ENCODE data around the gene ROPN1L.
A peak's percentile ranks its signal among the peaks of the same experiment; 100 is the strongest.

Gene ROPN1L

GRCh38 chr5:10461904-10462555, 20.4 kb downstream of the ROPN1L start:
- H3K4me3 ChIP-seq (ENCODE audit: low read depth, low read length), result no peak overlapping the region
- no peak for DNase-seq (ENCODE audit: low read depth)
- TF ChIP-seq CTCF (IDR thresholded peaks at IDR 0.05; ENCODE audit: control insufficient read depth, extremely low read depth, insufficient read depth), result no peak

GRCh38 chr5:10463566-10463965, 21.9 kb downstream of the ROPN1L start:
- no peak overlapping the region for H3K4me3 ChIP-seq (ENCODE audit: low read depth, low read length)
- TF ChIP-seq CTCF (IDR thresholded peaks at IDR 0.05; ENCODE audit: control insufficient read depth, extremely low read depth, insufficient read depth), result no peak
- DNase-seq (ENCODE audit: low read depth), result no peak

GRCh38 chr5:10464173-10464572, 22.5 kb downstream of the ROPN1L start:
- no peak for DNase-seq (ENCODE audit: low read depth)
- H3K4me3 ChIP-seq (ENCODE audit: low read depth, low read length), result no peak overlapping the region
- no peak for TF ChIP-seq CTCF (IDR thresholded peaks at IDR 0.05; ENCODE audit: control insufficient read depth, extremely low read depth, insufficient read depth)

GRCh38 chr5:10465726-10466125, 24.0 kb downstream of the ROPN1L start:
- no peak overlapping the region for H3K4me3 ChIP-seq (ENCODE audit: low read depth, low read length)
- no peak for TF ChIP-seq CTCF (IDR thresholded peaks at IDR 0.05; ENCODE audit: control insufficient read depth, extremely low read depth, insufficient read depth)
- no peak for DNase-seq (ENCODE audit: low read depth)

- no peak for TF ChIP-seq CTCF (IDR thresholded peaks at IDR 0.05; ENCODE audit: control insufficient read depth, extremely low read depth, insufficient read depth)
- DNase-seq (ENCODE audit: low read depth), result no peak
- H3K4me3 ChIP-seq (ENCODE audit: low read depth, low read length), result no peak overlapping the region
Observed at GRCh38 chr5:10466446-10467073, 24.9 kb downstream of the ROPN1L start.

GRCh38 chr5:10467281-10468198, 25.9 kb downstream of the ROPN1L start:
- DNase-seq (ENCODE audit: low read depth), result peak; percentile 26
- no peak overlapping the region for H3K4me3 ChIP-seq (ENCODE audit: low read depth, low read length)
- no peak for TF ChIP-seq CTCF (IDR thresholded peaks at IDR 0.05; ENCODE audit: control insufficient read depth, extremely low read depth, insufficient read depth)
